Embryonic facial prominence (tissue), 1 donor: Measurements from ENCODE around the gene PAK4.
"Not testable (repeated sequence)": the region's sequence is repeated elsewhere in the genome, so short reads cannot be mapped to it uniquely, and the experiment has no call there.

ENCODE experiments used
- DNase-seq: peaks from one replicate; pipeline ENCODE4 v3.0.0-alpha.2; 2016; ENCODE audit errors: extremely low spot score

The PAK4 gene

DNA sequence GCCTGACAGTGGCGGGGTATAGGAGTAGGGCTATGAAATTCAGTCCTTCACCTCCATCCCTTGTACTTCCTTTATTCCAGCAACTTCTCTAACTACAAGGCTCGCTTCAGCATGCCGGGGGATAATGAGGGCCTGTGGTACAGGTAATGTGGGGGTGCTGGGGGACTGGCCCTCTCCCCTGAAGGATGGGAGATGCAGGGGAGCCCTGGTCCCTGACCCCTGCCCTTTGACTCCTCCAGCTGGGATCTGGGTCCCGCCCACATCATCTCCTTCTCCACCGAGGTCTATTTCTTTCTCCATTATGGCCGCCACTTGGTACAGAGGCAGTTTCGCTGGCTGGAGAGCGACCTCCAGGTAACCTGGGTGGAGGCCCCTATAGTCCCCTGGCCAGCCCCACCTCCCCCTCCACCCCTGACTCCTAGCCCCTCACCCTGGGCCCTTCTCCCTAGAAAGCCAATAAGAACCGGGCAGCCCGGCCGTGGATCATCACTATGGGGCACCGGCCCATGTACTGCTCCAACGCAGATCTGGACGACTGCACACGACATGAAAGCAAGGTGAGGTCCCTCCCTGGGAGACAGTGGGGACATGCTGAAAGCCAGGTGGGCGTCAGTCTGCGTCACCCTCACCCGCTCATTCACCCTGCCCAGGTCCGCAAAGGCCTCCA is 25.0 kb upstream of the PAK4 start:
- no peak for DNase-seq

DNA sequence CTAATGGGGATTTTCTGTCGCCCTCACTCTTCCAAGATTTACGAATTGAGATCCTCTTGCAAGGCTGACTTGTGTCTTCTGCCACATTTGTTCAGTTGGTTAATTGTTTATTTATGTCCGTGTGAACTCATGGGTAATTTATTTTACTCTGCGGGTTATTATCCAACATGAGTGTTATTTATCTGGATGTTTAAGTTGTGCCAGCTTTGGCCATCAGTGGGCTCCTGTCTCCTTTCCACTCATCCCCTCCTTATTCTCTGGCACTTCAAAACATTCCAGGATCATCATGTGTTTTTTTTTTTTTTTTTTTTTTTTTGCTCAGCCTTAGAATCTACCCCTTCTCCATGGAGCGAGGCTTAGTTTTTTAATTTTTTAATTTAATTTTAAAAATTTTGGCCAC is 22.4 kb upstream of the PAK4 start:
- no peak for DNase-seq

DNA sequence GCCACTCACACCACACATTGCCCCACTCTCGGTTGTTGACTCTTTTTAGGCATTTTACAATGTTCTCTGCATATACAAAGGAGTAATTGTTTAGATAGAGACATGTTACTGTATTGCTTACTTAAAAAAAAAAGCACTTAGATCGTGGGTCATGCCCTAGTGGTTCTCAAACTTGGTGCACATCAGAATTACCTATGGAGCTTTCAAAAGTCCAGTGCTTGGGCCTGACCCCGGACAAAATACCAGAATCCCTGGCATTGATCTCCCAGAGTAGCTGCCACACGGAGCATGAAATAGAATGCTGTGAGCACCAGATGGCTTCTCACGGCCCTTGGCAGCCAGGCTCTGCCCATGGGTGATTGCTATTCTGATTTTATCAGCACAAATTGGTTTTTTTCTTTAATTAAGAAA is 21.4 kb upstream of the PAK4 start:
- no peak for DNase-seq

DNA sequence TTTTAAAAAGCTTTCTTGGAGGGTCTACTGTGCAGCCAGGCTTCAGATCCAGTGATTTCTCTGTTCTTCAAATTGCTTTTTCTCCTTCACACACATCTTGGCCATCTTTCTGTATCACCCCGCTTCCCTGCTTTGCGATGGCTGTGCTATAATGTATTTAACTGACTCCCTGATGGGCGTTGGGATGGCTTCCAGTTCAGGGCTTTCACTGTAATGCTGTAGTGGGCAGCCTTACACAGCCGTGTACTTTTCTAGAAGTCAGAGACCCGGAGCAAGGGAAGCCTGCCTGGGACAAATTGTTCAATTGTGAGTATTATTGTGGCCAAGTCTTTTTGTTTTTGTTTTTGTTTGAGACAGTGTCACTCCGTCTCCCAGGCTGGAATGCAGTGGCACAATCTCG is 19.4 kb upstream of the PAK4 start:
- DNase-seq, result no peak

DNA sequence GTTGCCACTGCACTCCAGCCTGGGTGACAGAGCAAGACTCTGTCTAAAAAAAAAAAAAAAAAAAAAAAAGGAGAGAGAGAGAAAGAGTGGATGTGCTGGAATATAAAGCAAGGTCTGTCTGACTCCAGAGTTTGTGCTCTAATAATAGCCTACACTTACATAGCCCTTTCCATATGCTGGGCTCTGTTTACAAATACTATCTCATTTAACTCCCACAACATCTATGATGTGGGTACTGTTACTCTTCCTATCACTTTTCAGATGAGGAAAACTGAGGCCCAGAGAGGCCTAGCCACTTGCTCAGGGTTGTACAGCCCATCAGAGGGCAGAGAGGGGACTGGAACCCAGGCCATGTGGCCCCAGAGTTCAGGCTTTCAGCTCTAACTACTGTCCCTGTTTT is 15.9 kb upstream of the PAK4 start:
- DNase-seq, result no peak

DNA sequence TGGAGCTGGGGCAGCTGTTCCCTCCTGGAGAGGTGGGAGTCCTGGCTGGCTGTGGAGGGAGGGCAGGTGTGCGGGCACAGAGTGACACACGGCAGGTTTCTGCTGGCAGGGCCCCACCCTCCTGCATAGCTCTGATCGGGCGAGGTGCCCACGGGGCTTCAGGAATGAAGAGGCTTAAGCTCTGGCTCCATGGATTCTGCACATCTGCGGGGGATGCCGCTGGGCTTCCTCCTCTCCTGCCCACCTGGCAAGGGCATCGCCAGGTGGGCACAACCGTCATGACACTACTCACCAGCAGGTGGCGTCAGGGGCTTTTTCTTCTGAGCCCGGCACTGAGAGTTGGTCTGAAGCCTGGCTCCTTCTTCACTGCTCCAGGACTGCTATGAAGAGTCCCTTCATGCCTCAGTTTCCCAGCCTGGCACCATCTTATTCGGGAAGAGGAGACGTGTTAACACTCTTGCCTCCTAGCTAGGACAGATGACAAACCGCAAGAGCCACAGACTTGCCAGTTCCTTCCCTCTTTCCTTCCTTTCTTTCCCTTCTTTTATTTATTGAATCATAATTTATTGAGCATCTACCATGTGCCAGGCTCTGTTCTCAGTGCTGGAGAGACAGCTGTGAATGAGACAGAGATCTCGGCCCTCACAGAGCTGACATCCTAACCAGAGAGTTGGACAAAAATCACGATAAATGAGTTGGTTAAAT is 15.2 kb upstream of the PAK4 start:
- no peak for DNase-seq

DNA sequence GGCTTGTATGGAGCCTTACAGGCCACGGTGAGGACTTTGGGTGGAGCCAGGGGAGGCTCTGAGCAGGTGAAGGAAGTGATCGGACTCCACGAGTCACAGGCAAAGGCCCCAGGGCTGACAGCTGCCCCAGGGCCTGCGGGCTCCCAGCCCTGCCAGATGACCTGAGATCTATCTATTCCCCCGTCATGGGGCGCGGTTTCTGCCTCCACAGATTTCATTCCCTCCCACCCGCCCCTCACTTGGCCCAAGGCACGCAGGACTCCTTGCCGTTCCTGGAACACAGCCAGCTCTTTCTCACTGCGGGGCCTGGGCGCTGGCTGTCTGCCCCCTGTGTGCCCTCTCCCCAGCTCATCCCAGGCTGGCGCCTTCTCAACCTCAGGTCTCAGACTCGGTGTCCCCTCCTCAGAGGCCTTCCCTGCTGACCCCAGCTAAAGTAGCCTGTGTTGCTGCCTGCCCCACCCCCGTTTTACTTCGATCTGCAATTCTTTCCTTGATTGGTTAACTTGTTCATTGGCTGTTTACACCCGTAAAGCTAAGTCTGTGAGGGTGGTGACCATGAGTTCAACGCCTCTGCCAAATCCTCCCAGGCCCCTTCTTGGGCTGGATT is 13.9 kb upstream of the PAK4 start:
- no peak for DNase-seq

DNA sequence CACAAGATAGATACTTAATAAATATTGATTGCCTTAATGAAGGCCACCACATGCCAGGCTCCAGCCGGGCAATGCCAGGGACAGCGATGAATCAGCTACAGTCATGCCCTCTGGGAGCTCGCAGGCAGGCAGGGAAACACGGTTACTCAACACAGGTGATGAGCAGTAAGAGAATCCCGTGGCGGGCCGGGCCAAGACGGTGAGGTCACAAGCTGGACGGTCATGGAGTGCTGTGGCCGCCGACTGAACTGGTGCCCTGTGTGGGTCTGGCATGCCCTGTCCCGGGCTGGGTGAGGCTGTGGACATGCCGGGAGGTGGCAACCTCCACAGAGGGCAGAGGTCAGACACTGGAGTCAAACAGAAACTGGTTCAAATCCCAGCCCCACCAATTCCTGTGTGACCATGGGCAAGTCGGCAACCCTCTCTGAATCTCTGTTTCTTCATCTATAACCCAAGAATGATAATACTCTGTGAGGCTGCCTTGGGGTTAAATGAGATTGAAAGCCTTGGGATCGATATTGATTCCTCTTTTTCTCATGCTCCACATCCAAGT is 13.2 kb upstream of the PAK4 start:
- no peak for DNase-seq

DNA sequence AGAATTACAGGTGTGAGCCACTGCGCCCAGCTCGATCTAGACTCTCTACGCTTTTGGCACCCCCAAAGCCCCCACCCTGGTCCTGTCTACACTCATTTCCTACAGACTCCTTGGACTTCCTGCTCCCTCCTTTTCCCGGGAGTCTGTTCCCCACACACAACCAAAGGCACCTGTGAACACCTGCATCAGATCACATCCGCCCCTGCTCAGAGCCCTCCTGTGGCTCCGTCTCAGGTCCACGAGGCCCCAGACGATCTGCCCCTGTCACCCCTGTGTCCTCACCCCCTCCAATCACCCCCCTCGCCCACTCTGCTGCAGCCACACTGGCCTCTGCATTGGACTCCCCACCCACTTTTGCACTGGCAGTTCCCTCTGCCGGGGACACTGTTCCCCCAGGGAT is 12.4 kb upstream of the PAK4 start:
- no peak for DNase-seq

DNA sequence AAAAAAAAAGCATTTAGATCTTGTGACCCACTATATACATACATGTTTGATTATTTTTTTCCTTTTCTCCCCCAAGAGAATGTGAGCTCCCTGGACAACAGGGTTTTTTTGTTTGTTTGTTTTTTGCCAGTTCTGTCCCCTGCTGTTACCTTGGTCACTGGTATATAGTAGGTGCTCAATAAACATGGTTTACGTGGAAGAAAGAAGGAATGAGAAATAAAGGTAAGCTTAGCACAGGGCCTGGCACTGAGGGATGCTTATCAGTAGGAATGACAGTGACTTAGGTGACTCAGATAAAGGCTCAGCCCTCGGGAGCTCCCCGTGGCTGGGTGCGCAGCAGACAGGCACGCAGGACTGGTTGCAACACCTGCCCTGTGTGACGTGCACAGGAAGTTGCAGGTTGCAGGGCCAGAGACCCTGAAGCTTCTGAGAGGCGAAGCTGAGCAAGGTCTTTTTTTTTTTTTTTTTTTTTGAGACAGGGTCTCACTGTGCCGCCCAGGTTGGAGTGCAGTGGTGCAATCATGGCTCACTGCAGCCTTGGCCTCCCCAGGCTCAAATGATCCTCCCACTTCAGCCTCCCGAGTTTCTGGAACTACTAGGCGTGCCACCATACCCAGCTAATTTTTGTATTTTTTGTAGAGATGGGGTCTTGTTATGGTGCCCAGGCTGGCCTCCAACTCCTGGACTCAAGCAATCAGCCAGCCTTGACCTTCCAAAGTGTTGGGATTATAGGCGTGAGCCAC is 10.3 kb upstream of the PAK4 start:
- DNase-seq, result no peak

DNA sequence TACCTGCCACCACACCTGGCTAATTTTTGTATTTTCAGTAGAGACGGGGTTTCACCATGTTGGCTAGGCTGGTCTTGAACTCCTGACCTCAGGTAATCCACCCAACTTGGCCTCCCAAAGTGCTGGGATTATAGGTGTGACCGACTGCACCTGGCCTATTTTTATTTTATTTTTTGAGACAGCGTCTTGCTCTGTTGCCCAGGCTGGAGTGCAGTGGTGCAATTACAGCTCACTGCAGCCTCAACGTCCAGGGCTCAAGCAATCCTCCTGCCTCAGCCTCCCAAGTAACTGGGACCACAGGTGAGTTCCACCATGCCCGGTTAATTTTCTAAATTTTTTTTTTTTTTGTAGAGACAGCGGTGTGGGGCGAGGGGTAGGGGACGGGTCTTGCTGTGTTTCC is 8.6 kb upstream of the PAK4 start:
- DNase-seq, result not testable (repeated sequence)

DNA sequence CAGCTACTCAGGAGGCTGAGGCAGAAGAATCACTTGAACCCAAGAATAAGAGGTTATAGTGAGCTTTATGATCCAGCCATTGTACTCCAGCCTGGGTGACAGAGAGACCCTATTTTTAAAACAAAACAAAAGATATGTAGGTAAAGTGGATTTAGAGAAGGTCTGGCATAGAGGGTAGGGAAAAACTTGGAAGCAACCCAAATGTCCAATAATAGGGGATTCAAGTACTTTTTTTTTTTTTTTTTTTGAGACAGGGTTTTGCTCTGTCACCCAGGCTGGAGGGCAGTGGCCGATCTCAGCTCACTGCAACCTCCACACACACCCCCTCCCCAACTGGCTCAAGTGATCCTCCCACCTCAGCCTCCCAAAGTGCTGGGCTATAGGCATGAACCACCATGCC is 5.8 kb upstream of the PAK4 start:
- no peak for DNase-seq

DNA sequence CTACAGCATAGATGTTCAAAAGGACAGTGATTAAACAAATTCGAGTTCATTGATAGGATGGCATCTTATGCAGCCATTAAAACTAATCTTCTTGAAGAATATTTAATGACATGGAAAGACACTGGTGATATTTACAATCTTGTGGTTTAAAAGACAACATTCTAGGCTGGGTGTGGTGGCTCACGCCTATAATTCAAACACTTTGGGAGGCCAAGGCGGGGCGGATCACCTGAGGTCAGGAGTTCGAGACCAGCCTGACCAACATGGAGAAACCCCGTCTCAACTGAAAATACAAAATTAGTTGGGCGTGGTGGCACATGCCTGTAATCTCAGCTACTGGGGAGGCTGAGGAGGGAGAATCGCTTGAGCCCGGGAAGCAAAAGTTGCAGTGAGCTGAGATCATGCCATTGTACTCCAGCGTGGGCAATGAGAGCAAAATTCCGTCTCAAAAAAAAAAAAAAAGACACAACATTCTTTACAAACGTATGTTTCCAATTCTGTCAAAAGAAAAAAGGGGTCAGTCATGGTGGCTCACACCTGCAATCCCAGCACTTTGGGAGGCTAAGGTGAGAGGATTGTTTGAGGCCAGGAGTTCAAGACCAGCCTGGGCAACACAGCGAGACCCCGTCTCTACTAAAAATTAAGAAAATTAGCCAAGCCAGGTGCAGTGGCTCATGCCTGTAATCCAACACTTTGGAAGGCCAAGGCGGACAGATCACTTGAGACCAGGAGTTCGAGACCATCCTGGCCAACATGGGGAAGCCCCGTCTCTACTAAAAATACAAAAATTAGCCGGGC is 2.5 kb upstream of the PAK4 start:
- DNase-seq, result no peak

DNA sequence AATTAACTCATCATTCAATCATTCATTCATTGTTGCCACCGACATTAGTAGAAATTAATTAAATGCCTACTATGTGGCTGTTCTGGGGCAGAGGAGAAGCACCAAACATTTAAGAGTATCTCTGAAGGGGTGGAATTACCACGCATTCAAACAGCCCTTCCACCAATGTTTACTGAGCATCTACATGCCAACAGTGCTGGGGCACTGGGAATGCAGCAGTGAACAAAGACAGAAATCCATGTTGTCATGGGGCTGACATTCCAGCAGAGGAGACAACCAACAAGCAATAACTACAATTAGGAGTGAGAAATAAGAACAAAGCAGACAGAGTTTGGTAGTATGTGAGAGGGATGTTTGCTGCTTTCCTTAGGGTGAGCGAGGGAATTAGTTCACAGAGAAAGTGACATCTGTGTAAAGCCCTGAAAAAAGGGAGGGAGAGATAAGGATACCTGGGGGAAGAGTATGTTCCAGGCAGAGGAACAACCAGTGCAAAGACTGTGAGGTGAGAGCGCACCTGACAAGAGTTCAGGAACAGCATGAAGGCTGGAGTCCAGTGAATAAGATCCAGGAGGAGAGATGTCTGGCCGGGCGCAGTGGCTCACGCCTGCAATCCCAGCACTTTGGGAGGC is 1.3 kb upstream of the PAK4 start:
- no peak for DNase-seq

DNA sequence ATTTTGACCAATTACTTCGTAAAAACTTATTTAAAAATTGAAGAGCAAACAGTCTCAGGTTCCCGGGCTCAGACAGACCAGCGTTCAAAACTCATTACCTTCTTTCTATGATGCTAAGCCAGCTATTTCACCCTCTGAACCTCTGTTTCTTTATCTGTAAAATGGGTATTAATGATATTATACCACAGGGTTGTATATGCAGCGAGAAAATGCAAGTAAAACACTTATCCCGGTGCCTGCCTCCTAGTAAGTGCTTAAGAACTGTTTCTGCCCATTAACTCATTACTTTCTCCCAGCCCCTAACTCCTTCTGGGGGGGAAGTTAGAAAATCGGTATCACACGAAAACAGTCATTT is 410 bp upstream of the PAK4 start:
- no peak for DNase-seq

DNA sequence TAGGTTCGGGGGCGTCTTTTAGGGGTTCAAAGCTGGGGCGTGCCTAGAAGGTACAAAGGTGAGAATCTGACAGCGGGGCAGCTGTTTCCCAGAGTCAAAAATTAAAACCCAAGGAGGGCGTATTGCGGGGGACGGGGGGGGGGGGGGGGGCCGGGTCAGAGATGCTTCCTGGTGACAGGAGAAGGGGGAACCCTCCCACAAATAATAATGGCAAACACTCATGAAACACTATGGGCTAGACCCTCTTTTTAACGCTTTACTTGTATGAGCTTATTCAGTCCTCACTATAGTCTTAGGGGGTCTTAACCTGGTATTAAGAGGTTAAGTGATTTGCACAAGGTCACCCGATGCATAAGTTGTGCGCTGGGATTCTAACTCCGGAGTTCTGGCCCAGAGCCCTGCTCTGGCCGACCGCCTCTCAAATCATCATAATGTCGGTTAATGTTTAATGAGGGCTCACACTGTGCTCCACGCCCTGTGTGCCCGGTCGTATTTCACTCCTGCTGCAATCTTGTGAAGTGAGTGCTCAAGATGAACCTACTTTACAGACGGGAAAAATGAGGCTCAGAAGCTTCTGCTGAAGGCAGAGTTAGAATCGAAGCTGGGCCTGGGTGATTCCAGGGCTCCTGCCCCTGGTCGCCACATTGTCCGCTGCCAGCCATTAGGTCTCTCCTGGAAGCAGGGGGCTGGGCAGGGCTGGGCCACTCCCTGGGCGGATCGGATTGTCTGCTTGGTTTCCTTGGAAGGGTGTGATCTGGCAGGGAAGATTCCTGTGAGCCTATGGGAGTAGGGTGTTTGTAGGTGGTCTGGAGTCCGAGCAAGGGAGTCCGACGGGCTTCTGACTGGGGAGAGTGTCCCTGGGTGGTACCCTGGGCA is 964 bp downstream of the PAK4 start:
- no peak for DNase-seq

DNA sequence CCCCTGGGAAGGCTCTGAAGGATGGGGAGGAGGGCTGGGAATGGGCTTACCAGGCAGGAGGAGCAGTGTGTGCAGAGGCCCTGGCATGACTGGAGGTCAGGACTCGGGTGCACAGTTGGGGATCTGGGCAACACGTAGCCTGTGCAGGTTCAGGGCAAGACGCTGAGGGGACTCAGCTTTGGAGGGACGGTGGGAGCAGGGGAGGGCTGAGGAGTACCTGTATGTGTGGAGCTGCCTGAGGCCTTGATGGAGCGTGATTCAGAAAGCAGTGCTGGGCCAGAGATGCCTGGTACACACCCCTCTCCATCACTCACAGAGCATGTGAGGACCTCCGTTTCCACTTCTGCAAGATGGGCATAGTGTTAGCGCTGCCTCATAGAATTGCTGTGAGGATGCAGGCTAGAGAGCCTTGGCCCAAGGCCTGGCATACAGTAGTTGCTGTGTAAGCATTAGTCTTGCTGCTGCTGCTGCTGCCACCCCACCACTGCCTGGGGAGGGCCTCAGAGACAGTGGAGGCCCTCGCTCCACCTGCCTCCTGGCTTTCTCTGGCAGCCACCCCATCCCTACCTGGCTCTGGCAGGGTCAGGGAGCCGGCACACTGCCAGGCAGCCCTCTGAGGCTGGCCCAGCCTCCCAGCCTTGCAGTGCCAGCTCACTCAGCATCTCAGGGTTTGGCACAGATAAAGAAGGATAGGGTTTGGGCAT is 2.4 kb downstream of the PAK4 start:
- no peak for DNase-seq

DNA sequence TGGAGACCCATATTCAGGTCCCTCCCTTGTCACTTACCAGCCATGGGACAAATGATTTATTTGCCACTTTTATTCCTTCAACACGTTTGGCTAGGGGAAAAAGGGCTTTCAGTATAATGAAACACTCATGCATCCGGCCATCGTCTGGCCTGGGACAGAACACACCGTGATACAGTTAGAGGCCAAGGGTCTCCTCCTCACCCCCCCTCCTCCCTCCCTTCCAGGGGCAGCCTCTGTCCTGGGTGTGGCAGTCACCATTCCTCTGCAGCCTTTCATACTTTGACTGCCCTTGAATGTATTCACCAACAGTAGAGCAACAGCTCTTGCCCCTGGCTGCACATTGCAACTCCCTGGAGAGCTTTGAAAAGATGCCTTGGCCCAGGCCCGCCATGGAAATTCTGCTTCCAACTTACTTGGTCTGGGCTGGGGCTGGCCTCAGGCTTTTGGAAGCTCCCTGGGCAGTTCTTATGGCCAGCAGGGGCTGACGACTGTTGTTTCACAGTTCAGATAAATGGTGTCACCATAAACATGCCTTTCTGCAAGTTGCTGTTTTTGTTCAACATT is 3.0 kb downstream of the PAK4 start:
- no peak for DNase-seq

DNA sequence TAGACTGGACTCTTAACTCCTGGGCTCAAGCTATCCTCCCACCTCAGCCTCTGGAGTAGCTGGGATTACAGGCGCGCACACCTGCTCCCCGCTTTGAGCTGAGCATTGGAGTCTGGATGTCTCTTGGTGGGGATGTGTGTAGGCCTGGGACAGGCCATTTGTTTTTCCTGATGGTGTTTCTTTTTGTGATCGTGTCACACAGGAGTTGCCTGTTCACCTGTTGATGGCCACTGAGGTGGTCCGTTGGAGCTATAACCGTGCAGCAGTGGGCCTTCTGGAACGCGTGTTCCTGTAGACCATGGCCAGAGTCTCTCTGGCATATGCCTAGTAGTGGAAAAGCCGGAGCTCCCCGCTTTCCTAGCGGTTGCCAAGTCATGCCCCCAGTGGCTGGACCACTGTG is 3.5 kb downstream of the PAK4 start:
- DNase-seq, result no peak
